IMR-90 (cell line): Measurements from ENCODE around the gene L1TD1. TPM values are rescaled to one million over a fixed set of nuclear protein-coding genes. Genes with fewer than 3 reads are reported as not detected.

Source experiments
- ATAC-seq: fragments of 200-7000 bp; cut with Tn5 transposase; 2 replicates; pipeline ENCODE4 v1.9.1; 2020; ENCODE audit warnings: low read depth, mild to moderate bottlenecking, moderate library complexity
- BruUV-seq: library from RNA; stranded (reverse); fragments of 400-500 nt; replicated peaks from 2 replicates; lab custom pipeline; 2021; lab: Mats Ljungman, UMichigan
- CTCF ChIA-PET: fragments of 300-600 bp; formaldehyde crosslinking; extraction: SDS; loops from one replicate; lab custom pipeline; 2021; ENCODE audit warnings: antibody characterized with exemption; lab: Yijun Ruan, JAX
- POLR2A ChIA-PET: fragments of 300-600 bp; sonication (Branson Sonifier 250); formaldehyde crosslinking; loops from one replicate; lab custom pipeline; 2022; ENCODE audit warnings: antibody characterized with exemption; ENCODE audit not compliant: unreplicated experiment; lab: Charles Lee
- DNase-seq: peaks from one replicate; pipeline ENCODE4 v3.0.0; 2013
- H2AFZ ChIP-seq: replicated peaks from 2 replicates; pipeline ENCODE3; 2013; ENCODE audit warnings: low read length, mild to moderate bottlenecking; ENCODE audit not compliant: poor library complexity
- H2AK5ac ChIP-seq: 2 replicates; pipeline ENCODE4 v1.6.1; 2013; ENCODE audit warnings: low read depth, low read length, inconsistent platforms
- H2AK9ac ChIP-seq: replicated peaks from 2 replicates; pipeline ENCODE3; 2013; ENCODE audit warnings: mild to moderate bottlenecking, low read depth, low read length, moderate library complexity; ENCODE audit not compliant: poor library complexity
- H2BK120ac ChIP-seq: 2 replicates; pipeline ENCODE4 v1.6.1; 2013; ENCODE audit warnings: low read depth, low read length, inconsistent platforms
- H2BK15ac ChIP-seq: 3 replicates; pipeline ENCODE4 v1.6.1; 2013; ENCODE audit warnings: low read depth, low read length, inconsistent platforms
- H2BK20ac ChIP-seq: 2 replicates; pipeline ENCODE4 v1.6.1; 2013; ENCODE audit warnings: low read depth, mild to moderate bottlenecking, inconsistent platforms, low read length, moderate library complexity
- H2BK5ac ChIP-seq: 2 replicates; pipeline ENCODE4 v1.6.1; 2013; ENCODE audit warnings: mild to moderate bottlenecking, low read depth, low read length, inconsistent platforms; ENCODE audit not compliant: poor library complexity, severe bottlenecking
- H3K14ac ChIP-seq: replicated peaks from 2 replicates; pipeline ENCODE4 v1.6.1; 2013; ENCODE audit warnings: low read depth, low read length, inconsistent platforms
- H3K18ac ChIP-seq: 2 replicates; pipeline ENCODE4 v1.6.1; 2013; ENCODE audit warnings: low read depth, low read length, control low read depth
- H3K23ac ChIP-seq: 2 replicates; pipeline ENCODE4 v1.6.1; 2013; ENCODE audit warnings: low read depth, low read length, inconsistent platforms
- H3K27ac ChIP-seq: 2 replicates; pipeline ENCODE4 v1.5.1; 2013; ENCODE audit warnings: mild to moderate bottlenecking, control low read depth, low read length; ENCODE audit not compliant: insufficient read depth
- H3K27me3 ChIP-seq: 2 replicates; pipeline ENCODE4 v1.6.1; 2013; ENCODE audit warnings: low read length; ENCODE audit not compliant: control insufficient read depth, insufficient read depth
- H3K36me3 ChIP-seq: 2 replicates; pipeline ENCODE4 v1.6.1; 2013; ENCODE audit warnings: low read length, mixed read lengths; ENCODE audit not compliant: control insufficient read depth, insufficient read depth
- H3K4ac ChIP-seq: 2 replicates; pipeline ENCODE4 v1.6.1; 2013; ENCODE audit warnings: low read depth, low read length, inconsistent platforms
- H3K4me1 ChIP-seq: 2 replicates; pipeline ENCODE4 v1.6.1; 2013; ENCODE audit warnings: low read length, mixed read lengths; ENCODE audit not compliant: control insufficient read depth, insufficient read depth
- H3K4me2 ChIP-seq: 2 replicates; pipeline ENCODE4 v1.6.1; 2013; ENCODE audit warnings: low read depth, mild to moderate bottlenecking, control low read depth, low read length, moderate library complexity
- H3K4me3 ChIP-seq: 2 replicates; pipeline ENCODE4 v1.5.1; 2013; ENCODE audit warnings: low read depth, mild to moderate bottlenecking, control low read depth, low read length, moderate library complexity; ENCODE audit not compliant: insufficient read depth
- H3K56ac ChIP-seq: 2 replicates; pipeline ENCODE4 v1.6.1; 2013; ENCODE audit warnings: low read length, inconsistent platforms; ENCODE audit not compliant: insufficient read depth; ENCODE audit errors: extremely low read depth
- H3K79me1 ChIP-seq, 2 experiments: 2 replicates each; pipeline ENCODE4 v1.6.1; 2013; ENCODE audit warnings: low read length in 2 of 2, inconsistent platforms in 1 of 2, low read depth in 1 of 2
- H3K9ac ChIP-seq: 2 replicates; pipeline ENCODE4 v1.6.1; 2013; ENCODE audit warnings: low read depth, low read length, control low read depth
- H3K9me1 ChIP-seq: 2 replicates; pipeline ENCODE4 v1.6.1; 2013; ENCODE audit warnings: low read length, inconsistent platforms; ENCODE audit not compliant: insufficient read depth
- H3K9me3 ChIP-seq: 2 replicates; pipeline ENCODE4 v1.6.1; 2013; ENCODE audit warnings: low read length; ENCODE audit not compliant: control insufficient read depth, insufficient read depth
- H4K20me1 ChIP-seq: 2 replicates; pipeline ENCODE4 v1.6.1; 2013; ENCODE audit warnings: low read length, inconsistent platforms; ENCODE audit not compliant: insufficient read depth
- H4K5ac ChIP-seq: 2 replicates; pipeline ENCODE4 v1.6.1; 2013; ENCODE audit warnings: mild to moderate bottlenecking, low read depth, low read length, control low read depth
- H4K8ac ChIP-seq, 2 experiments: 2 replicates each; pipeline ENCODE4 v1.6.1; 2013; ENCODE audit warnings: low read depth in 2 of 2, low read length in 2 of 2, control low read depth in 1 of 2, inconsistent platforms in 1 of 2
- H4K91ac ChIP-seq: 2 replicates; pipeline ENCODE4 v1.6.1; 2013; ENCODE audit warnings: low read depth, low read length, inconsistent platforms; ENCODE audit not compliant: insufficient read depth
- BHLHE40 ChIP-seq: fragments of 150-350 bp; IDR thresholded peaks from 2 replicates; pipeline ENCODE4 v1.6.1; 2016; ENCODE audit warnings: mild to moderate bottlenecking, low read depth, low read length
- CEBPB ChIP-seq: IDR thresholded peaks from 2 replicates; pipeline ENCODE4 v1.6.1; 2012; ENCODE audit warnings: low read depth, low read length, improper control_type of control experiment
- CHD1 ChIP-seq: IDR thresholded peaks from 2 replicates; pipeline ENCODE4 v1.6.1; 2012; ENCODE audit warnings: low read depth, low read length, improper control_type of control experiment
- FOS ChIP-seq: fragments of 150-350 bp; IDR thresholded peaks from 2 replicates; pipeline ENCODE4 v1.6.1; 2016; ENCODE audit warnings: low read depth, low read length
- MAFK ChIP-seq: IDR thresholded peaks from 2 replicates; pipeline ENCODE4 v1.6.1; 2012; ENCODE audit warnings: low read depth, low read length, improper control_type of control experiment
- MAZ ChIP-seq: IDR thresholded peaks from 2 replicates; pipeline ENCODE4 v1.6.1; 2012; ENCODE audit warnings: low read depth, mild to moderate bottlenecking, low read length, improper control_type of control experiment, moderate library complexity, borderline replicate concordance
- MXI1 ChIP-seq: IDR thresholded peaks from 2 replicates; pipeline ENCODE4 v1.6.1; 2012; ENCODE audit warnings: low read depth, mild to moderate bottlenecking, low read length, moderate library complexity, borderline replicate concordance
- NFE2L2 ChIP-seq: fragments of 150-350 bp; IDR thresholded peaks from 2 replicates; pipeline ENCODE4 v1.6.1; 2016; ENCODE audit warnings: low read depth, mild to moderate bottlenecking, low read length
- POLR2A ChIP-seq: IDR thresholded peaks from 2 replicates; pipeline ENCODE4 v1.6.1; 2012; ENCODE audit warnings: mild to moderate bottlenecking, low read depth, low read length
- RAD21 ChIP-seq: IDR thresholded peaks from 2 replicates; pipeline ENCODE4 v1.6.1; 2012; ENCODE audit warnings: low read length, improper control_type of control experiment
- RCOR1 ChIP-seq: IDR thresholded peaks from 2 replicates; pipeline ENCODE4 v1.6.1; 2012; ENCODE audit warnings: mild to moderate bottlenecking, low read length, improper control_type of control experiment; ENCODE audit not compliant: insufficient replicate concordance
- RFX5 ChIP-seq: IDR thresholded peaks from 2 replicates; pipeline ENCODE4 v1.8.0; 2012; ENCODE audit warnings: low read depth, mild to moderate bottlenecking, low read length, moderate library complexity
- SMC3 ChIP-seq: fragments of 150-350 bp; IDR thresholded peaks from 2 replicates; pipeline ENCODE4 v1.6.1; 2016; ENCODE audit warnings: low read depth, mild to moderate bottlenecking, antibody characterized with exemption, low read length, moderate library complexity
- WGBS, 2 experiments: methylation state at CpG; one replicate each; pipeline versions ENCODE4 v1.1.5 to v1.1.7; 2013; ENCODE audit warnings: missing lambda C conversion rate in 2 of 2; ENCODE audit not compliant: insufficient read length in 1 of 2; ENCODE audit errors: extremely low coverage in 2 of 2; 5-methylcytosine and 5-hydroxymethylcytosine counted together
- dilution Hi-C: fragments of 300-500 bp; cut with HindIII; formaldehyde crosslinking; loops from one replicate; pipeline ENCODE4 v1.14.3; 2018; ENCODE audit warnings: low sequenced_read_pairs; ENCODE audit not compliant: unreplicated experiment
- in situ Hi-C: fragments of 300-500 bp; cut with MboI; formaldehyde crosslinking; loops from 3 replicates; pipeline ENCODE4 v1.14.3; 2019; ENCODE audit warnings: low sequenced_read_pairs, inconsistent platforms, mixed read lengths
- intact Hi-C: fragments of 100-400 bp; cut with micrococcal nuclease; formaldehyde crosslinking; loops from 2 replicates; pipeline ENCODE4 v1.10.0; 2022
- polyA plus RNA-seq, 3 experiments: library from polyadenylated mRNA; depleted of rRNA; stranded (reverse); fragments of >200 nt; gene quantifications; 2 replicates each; pipeline ENCODE4 v1.2.3, GENCODE V29; 2012; ENCODE audit warnings: low replicate concordance in 1 of 3
- total RNA-seq: library from RNA; depleted of rRNA; stranded (reverse); fragments of >200 nt; gene quantifications from 2 replicates; pipeline ENCODE4 v1.2.3, GENCODE V29; 2012
- TF ChIP-seq, protein P1 (sequence below): conservative IDR thresholded peaks from 2 replicates; pipeline ENCODE4 v1.5.1; 2012; ENCODE audit warnings: mild to moderate bottlenecking, low read depth, low read length, improper control_type of control experiment
- TF ChIP-seq, protein P2 (sequence below): fragments of 150-350 bp; IDR thresholded peaks from 2 replicates; pipeline ENCODE4 v1.6.1; 2016; ENCODE audit warnings: low read depth, mild to moderate bottlenecking, low read length, moderate library complexity, borderline replicate concordance
- TF ChIP-seq, protein P3 (sequence below): fragments of 150-350 bp; IDR thresholded peaks from 2 replicates; pipeline ENCODE4 v1.6.1; 2017; ENCODE audit warnings: mild to moderate bottlenecking, antibody characterized with exemption, low read length, low read depth

The L1TD1 gene
- total and polyA plus RNA-seq, 2 of the 4 experiments (the other 2 are of a cell fraction): not detected

DNA sequence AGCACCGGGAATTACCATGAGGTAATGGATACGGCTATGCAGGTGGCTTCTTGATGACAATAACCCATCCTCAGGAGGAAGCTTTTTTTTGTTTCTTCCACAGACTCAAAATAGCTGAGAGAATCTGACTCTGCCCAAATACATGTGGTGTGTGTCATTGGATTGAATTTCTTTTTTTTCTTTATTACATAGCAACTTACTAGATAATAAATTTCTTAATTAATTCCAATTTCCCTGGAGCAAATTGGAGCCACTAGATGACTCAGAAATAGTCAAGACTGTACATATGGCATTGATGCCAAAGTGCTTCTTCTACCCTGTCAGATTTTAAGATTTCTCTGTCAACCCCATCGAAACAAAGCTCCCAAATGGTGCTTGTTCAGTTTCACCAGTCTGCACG is 42.7 kb downstream of the L1TD1 start:
- H4K8ac ChIP-seq: no peak overlapping the region
- H2AK9ac ChIP-seq: no peak overlapping the region
- no peaks in the 10 kb centered on the region for H3K79me1 ChIP-seq
- no peak overlapping the region for H4K91ac ChIP-seq
- dilution Hi-C loops (no loop called here), in situ Hi-C loops (no loop called here), intact Hi-C loops (no loop called here)
- no peak overlapping the region for H2AK5ac ChIP-seq
- TF ChIP-seq, protein P1, sequence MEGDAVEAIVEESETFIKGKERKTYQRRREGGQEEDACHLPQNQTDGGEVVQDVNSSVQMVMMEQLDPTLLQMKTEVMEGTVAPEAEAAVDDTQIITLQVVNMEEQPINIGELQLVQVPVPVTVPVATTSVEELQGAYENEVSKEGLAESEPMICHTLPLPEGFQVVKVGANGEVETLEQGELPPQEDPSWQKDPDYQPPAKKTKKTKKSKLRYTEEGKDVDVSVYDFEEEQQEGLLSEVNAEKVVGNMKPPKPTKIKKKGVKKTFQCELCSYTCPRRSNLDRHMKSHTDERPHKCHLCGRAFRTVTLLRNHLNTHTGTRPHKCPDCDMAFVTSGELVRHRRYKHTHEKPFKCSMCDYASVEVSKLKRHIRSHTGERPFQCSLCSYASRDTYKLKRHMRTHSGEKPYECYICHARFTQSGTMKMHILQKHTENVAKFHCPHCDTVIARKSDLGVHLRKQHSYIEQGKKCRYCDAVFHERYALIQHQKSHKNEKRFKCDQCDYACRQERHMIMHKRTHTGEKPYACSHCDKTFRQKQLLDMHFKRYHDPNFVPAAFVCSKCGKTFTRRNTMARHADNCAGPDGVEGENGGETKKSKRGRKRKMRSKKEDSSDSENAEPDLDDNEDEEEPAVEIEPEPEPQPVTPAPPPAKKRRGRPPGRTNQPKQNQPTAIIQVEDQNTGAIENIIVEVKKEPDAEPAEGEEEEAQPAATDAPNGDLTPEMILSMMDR: no peak
- TF ChIP-seq MAZ: no peak
- no peak for TF ChIP-seq MXI1
- TF ChIP-seq RAD21: no peak
- TF ChIP-seq RFX5: no peak
- TF ChIP-seq RCOR1: no peak
- TF ChIP-seq NFE2L2: no peak
- no peak for TF ChIP-seq MAFK
- no peak for TF ChIP-seq POLR2A
- no peak for TF ChIP-seq CEBPB
- TF ChIP-seq, protein P2, sequence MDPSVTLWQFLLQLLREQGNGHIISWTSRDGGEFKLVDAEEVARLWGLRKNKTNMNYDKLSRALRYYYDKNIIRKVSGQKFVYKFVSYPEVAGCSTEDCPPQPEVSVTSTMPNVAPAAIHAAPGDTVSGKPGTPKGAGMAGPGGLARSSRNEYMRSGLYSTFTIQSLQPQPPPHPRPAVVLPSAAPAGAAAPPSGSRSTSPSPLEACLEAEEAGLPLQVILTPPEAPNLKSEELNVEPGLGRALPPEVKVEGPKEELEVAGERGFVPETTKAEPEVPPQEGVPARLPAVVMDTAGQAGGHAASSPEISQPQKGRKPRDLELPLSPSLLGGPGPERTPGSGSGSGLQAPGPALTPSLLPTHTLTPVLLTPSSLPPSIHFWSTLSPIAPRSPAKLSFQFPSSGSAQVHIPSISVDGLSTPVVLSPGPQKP: no peak
- no peak for TF ChIP-seq BHLHE40
- TF ChIP-seq CHD1: no peak
- TF ChIP-seq FOS: no peak
- no peak for TF ChIP-seq SMC3
- TF ChIP-seq, protein P3, sequence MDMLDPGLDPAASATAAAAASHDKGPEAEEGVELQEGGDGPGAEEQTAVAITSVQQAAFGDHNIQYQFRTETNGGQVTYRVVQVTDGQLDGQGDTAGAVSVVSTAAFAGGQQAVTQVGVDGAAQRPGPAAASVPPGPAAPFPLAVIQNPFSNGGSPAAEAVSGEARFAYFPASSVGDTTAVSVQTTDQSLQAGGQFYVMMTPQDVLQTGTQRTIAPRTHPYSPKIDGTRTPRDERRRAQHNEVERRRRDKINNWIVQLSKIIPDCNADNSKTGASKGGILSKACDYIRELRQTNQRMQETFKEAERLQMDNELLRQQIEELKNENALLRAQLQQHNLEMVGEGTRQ: no peak
- H3K4me1 ChIP-seq: no peaks in the 10 kb centered on the region
- no peak overlapping the region for H3K4ac ChIP-seq
- H3K36me3 ChIP-seq: no peaks in the 10 kb centered on the region
- H3K9me3 ChIP-seq: peaks cover 2% of the 10 kb centered on the region; the same call in 1 of the 2 replicates
- H3K27me3 ChIP-seq: no peaks in the 10 kb centered on the region
- H2BK15ac ChIP-seq: no peak overlapping the region
- H2BK5ac ChIP-seq: no peak overlapping the region
- H3K4me2 ChIP-seq: no peak overlapping the region
- no peak overlapping the region for H3K23ac ChIP-seq
- no peak overlapping the region for H2BK20ac ChIP-seq
- H2BK120ac ChIP-seq: no peak overlapping the region
- DNase-seq: no peak
- no CpG with 5 or more reads among the region's 4 CpGs for WGBS, 2 experiments
- no peak for ATAC-seq
- no peak overlapping the region for H3K18ac ChIP-seq
- H3K27ac ChIP-seq: no peak overlapping the region
- H3K4me3 ChIP-seq: no peak overlapping the region
- H3K9ac ChIP-seq: no peak overlapping the region
- no TSS peak for BruUV-seq
- CTCF ChIA-PET: no interaction called here
- no peaks in the 10 kb centered on the region for H3K9me1 ChIP-seq
- no peak overlapping the region for H4K5ac ChIP-seq
- H3K14ac ChIP-seq: no peak overlapping the region
- no peaks in the 10 kb centered on the region for H4K20me1 ChIP-seq
- H2AFZ ChIP-seq: no peak overlapping the region
- POLR2A ChIA-PET: no interaction called here
- no peak overlapping the region for H3K56ac ChIP-seq
